Upper lobe of right lung (tissue), 1 donor: ENCODE results near the gene CUTA. TPM values are rescaled to one million over a fixed set of nuclear protein-coding genes. Genes with fewer than 3 reads are reported as not detected.
A peak's percentile ranks its signal among the peaks of the same experiment; 100 is the strongest.

Experiments
- ATAC-seq: fragments of 200-7000 bp; cut with Tn5 transposase; one replicate; pipeline ENCODE4 v1.9.1; 2020; ENCODE audit warnings: mild to moderate bottlenecking, moderate library complexity
- DNase-seq: peaks from one replicate; pipeline ENCODE4 v3.0.0-alpha.2; 2020
- H3K27ac ChIP-seq: fragments of 200-600 bp; one replicate; pipeline ENCODE4 v1.8.0; 2022
- H3K27me3 ChIP-seq: fragments of 200-600 bp; one replicate; pipeline ENCODE4 v1.8.0; 2022; ENCODE audit warnings: mild to moderate bottlenecking
- H3K36me3 ChIP-seq: fragments of 200-600 bp; one replicate; pipeline ENCODE4 v1.8.0; 2022
- H3K4me1 ChIP-seq: fragments of 200-600 bp; one replicate; pipeline ENCODE4 v1.8.0; 2022
- H3K4me3 ChIP-seq: fragments of 200-600 bp; one replicate; pipeline ENCODE4 v1.8.0; 2022; ENCODE audit warnings: mild to moderate bottlenecking
- H3K9me3 ChIP-seq: fragments of 200-600 bp; one replicate; pipeline ENCODE4 v1.8.0; 2022
- CTCF ChIP-seq: fragments of 200-600 bp; IDR thresholded peaks from one replicate; pipeline ENCODE4 v1.8.0; 2022; ENCODE audit warnings: antibody characterized with exemption
- intact Hi-C: fragments of 100-400 bp; cut with DNase I; formaldehyde crosslinking; loops from one replicate; pipeline ENCODE4 v1.11.0; 2022
- total RNA-seq: library from RNA; stranded (reverse); fragmentation: NEBNext Ultra II Directional; extraction: Animal tissue kit (Norgen Biotek cat#: 25700); gene quantifications from one replicate; pipeline ENCODE4 v1.2.1, GENCODE V29; 2021
- donor health status: DM: no; HTN: yes; CAD: no; lungs with severe emphysema.

CUTA gene
- total RNA-seq, 1 donor from 2014 or later = 144 TPM

GRCh38 chr6:33410711-33411631 lies 6.9 kb downstream of the CUTA start, which contains the start of gene PHF1:
PHF1 (plus strand) TSS chr6:33411014; CDS start chr6:33412264, 1,250 bp downstream.
- intact Hi-C loops = no loop called here
- peaks cover 24% of the 10 kb centered on the region for H3K4me1 ChIP-seq
- no peaks in the 10 kb centered on the region for H3K9me3 ChIP-seq
- no peaks in the 10 kb centered on the region for H3K27me3 ChIP-seq
- TF ChIP-seq CTCF = no peak
- H3K4me3 ChIP-seq = peak within 1 kb of the TSS; percentile 99
- H3K36me3 ChIP-seq = peaks cover 37% of the 10 kb centered on the region
- ATAC-seq (peak; percentile 78), DNase-seq (no peak)
- peak within 1 kb of the TSS; percentile 97 for H3K27ac ChIP-seq

- ATAC-seq (peak; percentile 95), DNase-seq (peak; percentile 100)
- Histone ChIP-seq H3K36me3 (peaks cover 29% of the 10 kb centered on the region), H3K4me3 (peak overlapping the region; percentile 99), H3K9me3 (no peaks in the 10 kb centered on the region), H3K27ac (peak overlapping the region; percentile 97), H3K4me1 (peaks cover 19% of the 10 kb centered on the region), H3K27me3 (no peaks in the 10 kb centered on the region)
- intact Hi-C loops = no loop called here
- TF ChIP-seq CTCF = no peak
These were observed 7.7 kb downstream of the CUTA start for GRCh38 chr6:33410050-33410710.

DNA sequence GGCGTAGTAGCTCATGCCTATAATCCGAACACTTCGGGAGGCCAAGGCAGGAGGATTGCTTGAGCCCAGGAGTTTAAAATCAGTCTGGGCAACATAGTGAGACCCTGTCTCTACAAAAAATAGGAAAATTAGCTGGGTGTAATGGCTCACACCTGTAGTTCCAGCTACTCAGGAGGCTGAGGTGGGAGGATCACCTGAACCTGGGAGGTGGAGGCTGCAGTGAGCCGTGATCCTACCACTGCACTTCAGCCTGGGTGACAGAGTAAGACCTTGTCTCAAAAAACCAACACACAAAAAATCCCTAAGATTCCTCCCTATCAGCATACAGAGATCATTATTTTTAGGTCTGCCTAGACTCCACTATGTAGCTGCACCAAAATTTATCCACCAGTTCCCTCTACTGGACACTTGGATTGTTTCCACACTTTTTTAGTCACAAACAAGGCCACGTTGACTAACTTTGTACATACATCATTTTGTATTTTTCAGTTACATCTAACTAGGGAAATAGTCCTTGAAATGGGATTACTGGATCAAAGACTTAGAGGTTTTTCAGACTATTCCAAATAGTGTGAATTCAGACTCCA lies 10.7 kb downstream of the CUTA start:
- intact Hi-C loops = no loop called here

DNA sequence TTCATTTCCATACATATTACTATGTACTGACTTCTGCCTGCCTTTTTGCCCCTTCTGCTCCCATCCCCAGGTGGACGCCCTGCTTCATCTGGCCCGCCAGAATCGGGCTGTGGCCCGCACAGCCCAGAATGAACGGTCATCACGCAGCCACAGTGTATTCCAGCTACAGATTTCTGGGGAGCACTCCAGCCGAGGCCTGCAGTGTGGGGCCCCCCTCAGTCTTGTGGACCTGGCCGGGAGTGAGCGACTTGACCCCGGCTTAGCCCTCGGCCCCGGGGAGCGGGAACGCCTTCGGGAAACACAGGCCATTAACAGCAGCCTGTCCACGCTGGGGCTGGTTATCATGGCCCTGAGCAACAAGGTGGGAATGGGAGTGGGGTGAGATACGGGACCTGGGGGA lies 11.8 kb downstream of the CUTA start:
- Histone ChIP-seq H3K9me3 (no peaks in the 10 kb centered on the region), H3K27ac (no peak overlapping the region), H3K4me3 (no peak overlapping the region), H3K4me1 (no peaks in the 10 kb centered on the region), H3K27me3 (no peaks in the 10 kb centered on the region), H3K36me3 (no peaks in the 10 kb centered on the region)
- DNase-seq (no peak), ATAC-seq (no peak)
- no peak for TF ChIP-seq CTCF
- intact Hi-C loops = no loop called here

More for the DNA sequence above, 10.7 kb downstream of the CUTA start:
- Histone ChIP-seq H3K4me1 (peaks cover 8% of the 10 kb centered on the region), H3K27ac (no peak overlapping the region), H3K36me3 (no peaks in the 10 kb centered on the region), H3K4me3 (no peak overlapping the region), H3K27me3 (no peaks in the 10 kb centered on the region), H3K9me3 (no peaks in the 10 kb centered on the region)
- ATAC-seq (no peak), DNase-seq (no peak)
- TF ChIP-seq CTCF = peak; percentile 10

DNA sequence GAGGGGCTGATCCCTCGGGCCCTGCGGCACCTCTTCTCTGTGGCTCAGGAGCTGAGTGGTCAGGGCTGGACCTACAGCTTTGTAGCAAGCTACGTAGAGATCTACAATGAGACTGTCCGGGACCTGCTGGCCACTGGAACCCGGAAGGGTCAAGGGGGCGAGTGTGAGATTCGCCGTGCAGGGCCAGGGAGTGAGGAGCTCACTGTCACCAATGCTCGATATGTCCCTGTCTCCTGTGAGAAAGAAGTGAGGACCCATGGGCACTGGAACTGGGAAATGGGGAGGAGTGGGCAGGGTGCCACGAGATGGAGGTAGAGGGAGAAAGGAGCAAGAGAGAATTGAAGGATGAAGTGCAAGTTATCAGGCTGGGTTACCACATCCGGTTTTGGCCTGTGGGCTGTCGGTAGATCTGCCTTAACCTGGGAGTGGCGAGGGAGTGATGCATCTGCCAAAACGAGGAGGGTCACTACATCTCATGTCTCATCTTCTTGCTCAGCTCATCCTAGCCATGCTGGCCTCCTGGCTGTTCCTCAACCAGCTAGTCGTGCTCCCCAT lies 12.4 kb downstream of the CUTA start:
- TF ChIP-seq CTCF = no peak
- Histone ChIP-seq H3K27ac (no peak overlapping the region), H3K4me3 (no peak overlapping the region), H3K4me1 (no peaks in the 10 kb centered on the region), H3K36me3 (no peaks in the 10 kb centered on the region), H3K27me3 (no peaks in the 10 kb centered on the region), H3K9me3 (no peaks in the 10 kb centered on the region)
- ATAC-seq (no peak), DNase-seq (no peak)
- intact Hi-C loops = no loop called here
